Measurements from ENCODE around the gene FOXN3. TPM values are rescaled to one million over a fixed set of nuclear protein-coding genes. Genes with fewer than 3 reads are reported as not detected.

Gene FOXN3
- total and polyA plus RNA-seq, 2 experiments from 2014 or later, result 98.9 to 167 TPM

DNA sequence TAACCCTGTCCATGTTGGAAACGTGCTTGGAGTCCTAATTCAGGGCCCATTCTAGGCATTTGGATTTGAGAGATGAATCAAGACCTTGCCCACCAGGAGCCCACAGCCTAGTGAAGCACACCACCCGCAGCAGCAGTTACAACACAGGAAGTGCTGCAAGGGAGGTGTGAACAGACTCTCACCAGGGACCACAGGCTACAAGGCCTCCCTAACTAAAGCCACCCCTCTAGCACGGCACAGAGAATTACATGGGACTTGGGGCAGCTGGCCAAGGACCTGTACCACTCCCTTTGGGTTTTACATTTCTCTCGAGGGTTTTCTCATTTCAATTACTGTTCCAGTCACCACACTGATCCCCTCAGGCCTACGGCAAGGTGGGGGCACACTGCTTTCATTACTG, 49.5 kb upstream of the FOXN3 start (continued):
- no peak for TF ChIP-seq EZH2phosphoT487 (IDR thresholded peaks at IDR 0.05; ENCODE audit: unreplicated experiment)
- TF ChIP-seq, protein P1, sequence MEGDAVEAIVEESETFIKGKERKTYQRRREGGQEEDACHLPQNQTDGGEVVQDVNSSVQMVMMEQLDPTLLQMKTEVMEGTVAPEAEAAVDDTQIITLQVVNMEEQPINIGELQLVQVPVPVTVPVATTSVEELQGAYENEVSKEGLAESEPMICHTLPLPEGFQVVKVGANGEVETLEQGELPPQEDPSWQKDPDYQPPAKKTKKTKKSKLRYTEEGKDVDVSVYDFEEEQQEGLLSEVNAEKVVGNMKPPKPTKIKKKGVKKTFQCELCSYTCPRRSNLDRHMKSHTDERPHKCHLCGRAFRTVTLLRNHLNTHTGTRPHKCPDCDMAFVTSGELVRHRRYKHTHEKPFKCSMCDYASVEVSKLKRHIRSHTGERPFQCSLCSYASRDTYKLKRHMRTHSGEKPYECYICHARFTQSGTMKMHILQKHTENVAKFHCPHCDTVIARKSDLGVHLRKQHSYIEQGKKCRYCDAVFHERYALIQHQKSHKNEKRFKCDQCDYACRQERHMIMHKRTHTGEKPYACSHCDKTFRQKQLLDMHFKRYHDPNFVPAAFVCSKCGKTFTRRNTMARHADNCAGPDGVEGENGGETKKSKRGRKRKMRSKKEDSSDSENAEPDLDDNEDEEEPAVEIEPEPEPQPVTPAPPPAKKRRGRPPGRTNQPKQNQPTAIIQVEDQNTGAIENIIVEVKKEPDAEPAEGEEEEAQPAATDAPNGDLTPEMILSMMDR (conservative IDR thresholded peaks at IDR 0.05; ENCODE audit: low read depth in 2 of 2), result no peak

DNA sequence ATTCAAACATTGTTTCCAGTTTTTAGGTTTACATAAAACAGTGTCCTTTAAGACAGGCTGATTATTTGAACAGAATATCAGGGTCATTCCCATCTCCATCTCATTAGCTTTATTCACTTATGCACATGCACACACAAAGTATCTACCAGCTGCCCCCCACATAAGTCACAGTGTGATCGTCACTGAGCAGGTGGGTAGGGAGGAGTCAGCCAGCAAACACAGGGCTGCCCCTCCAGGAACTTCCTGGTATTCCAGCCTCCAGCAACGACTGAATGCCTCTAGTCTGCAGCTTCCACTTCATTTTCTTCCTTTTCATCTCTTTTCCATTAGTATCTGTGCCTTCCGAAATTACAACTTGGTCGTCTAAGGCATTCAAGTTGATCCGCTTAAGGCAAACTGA, 48.8 kb upstream of the FOXN3 start:
- no peak overlapping the region for H3K4me3 ChIP-seq
- Mint-ChIP-seq H3K27ac (no peak overlapping the region), H3K36me3 (ENCODE audit: low read depth) (peaks cover 31% of the 10 kb centered on the region), H3K27me3 (ENCODE audit: insufficient read depth, low read depth, poor library complexity) (peaks cover 17% of the 10 kb centered on the region), H3K4me1 (peaks cover 29% of the 10 kb centered on the region), H3K4me3 (no peak overlapping the region), H3K9me3 (0 out of 3 replicates have a peak, but pooled peaks cover 3% of the 10 kb centered on the region)
- H2AFZ ChIP-seq, result no peak overlapping the region
- 0 out of 2 replicates have a peak overlapping the region, but pooled peaks have one; percentile 8 for H3K27ac ChIP-seq (ENCODE audit: low read depth)
- peaks cover 25% of the 10 kb centered on the region for H3K4me1 ChIP-seq (ENCODE audit: insufficient read depth)
- no peaks in the 10 kb centered on the region for H3K36me3 ChIP-seq (ENCODE audit: insufficient read depth)
- TF ChIP-seq ZNF114 (CRISPR knock-in tag; IDR thresholded peaks at IDR 0.05) (no peak), POLR2AphosphoS5 (IDR thresholded peaks at IDR 0.05; ENCODE audit: low read depth) (no peak), EZH2 (IDR thresholded peaks at IDR 0.05; ENCODE audit: low read depth, unreplicated experiment) (no peak), STAT1 (IDR thresholded peaks at IDR 0.05; ENCODE audit: unreplicated experiment) (no peak), NANOG (IDR thresholded peaks at IDR 0.05; ENCODE audit: borderline replicate concordance) (no peak), CREB1 (CRISPR knock-in tag; IDR thresholded peaks at IDR 0.05; ENCODE audit: low read depth) (no peak)
- TF ChIP-seq, protein P2, sequence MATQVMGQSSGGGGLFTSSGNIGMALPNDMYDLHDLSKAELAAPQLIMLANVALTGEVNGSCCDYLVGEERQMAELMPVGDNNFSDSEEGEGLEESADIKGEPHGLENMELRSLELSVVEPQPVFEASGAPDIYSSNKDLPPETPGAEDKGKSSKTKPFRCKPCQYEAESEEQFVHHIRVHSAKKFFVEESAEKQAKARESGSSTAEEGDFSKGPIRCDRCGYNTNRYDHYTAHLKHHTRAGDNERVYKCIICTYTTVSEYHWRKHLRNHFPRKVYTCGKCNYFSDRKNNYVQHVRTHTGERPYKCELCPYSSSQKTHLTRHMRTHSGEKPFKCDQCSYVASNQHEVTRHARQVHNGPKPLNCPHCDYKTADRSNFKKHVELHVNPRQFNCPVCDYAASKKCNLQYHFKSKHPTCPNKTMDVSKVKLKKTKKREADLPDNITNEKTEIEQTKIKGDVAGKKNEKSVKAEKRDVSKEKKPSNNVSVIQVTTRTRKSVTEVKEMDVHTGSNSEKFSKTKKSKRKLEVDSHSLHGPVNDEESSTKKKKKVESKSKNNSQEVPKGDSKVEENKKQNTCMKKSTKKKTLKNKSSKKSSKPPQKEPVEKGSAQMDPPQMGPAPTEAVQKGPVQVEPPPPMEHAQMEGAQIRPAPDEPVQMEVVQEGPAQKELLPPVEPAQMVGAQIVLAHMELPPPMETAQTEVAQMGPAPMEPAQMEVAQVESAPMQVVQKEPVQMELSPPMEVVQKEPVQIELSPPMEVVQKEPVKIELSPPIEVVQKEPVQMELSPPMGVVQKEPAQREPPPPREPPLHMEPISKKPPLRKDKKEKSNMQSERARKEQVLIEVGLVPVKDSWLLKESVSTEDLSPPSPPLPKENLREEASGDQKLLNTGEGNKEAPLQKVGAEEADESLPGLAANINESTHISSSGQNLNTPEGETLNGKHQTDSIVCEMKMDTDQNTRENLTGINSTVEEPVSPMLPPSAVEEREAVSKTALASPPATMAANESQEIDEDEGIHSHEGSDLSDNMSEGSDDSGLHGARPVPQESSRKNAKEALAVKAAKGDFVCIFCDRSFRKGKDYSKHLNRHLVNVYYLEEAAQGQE (IDR thresholded peaks at IDR 0.05; ENCODE audit: unreplicated experiment), result no peak
- H3K79me2 ChIP-seq (replicated peaks; ENCODE audit: insufficient read depth), result peaks cover 36% of the 10 kb centered on the region
- peak; percentile 44 for DNase-seq (ENCODE audit: low spot score)
- H3F3A ChIP-seq (replicated peaks; ENCODE audit: low read depth), result no peaks in the 10 kb centered on the region
- no peaks in the 10 kb centered on the region for H3K9me2 ChIP-seq (ENCODE audit: insufficient read depth)
- H4K20me1 ChIP-seq (replicated peaks; ENCODE audit: insufficient read depth), result no peaks in the 10 kb centered on the region
- no peaks in the 10 kb centered on the region for H3K27me3 ChIP-seq (ENCODE audit: insufficient read depth)
- no peak overlapping the region for H3K4me2 ChIP-seq
- ATAC-seq, result peak; percentile 53

DNA sequence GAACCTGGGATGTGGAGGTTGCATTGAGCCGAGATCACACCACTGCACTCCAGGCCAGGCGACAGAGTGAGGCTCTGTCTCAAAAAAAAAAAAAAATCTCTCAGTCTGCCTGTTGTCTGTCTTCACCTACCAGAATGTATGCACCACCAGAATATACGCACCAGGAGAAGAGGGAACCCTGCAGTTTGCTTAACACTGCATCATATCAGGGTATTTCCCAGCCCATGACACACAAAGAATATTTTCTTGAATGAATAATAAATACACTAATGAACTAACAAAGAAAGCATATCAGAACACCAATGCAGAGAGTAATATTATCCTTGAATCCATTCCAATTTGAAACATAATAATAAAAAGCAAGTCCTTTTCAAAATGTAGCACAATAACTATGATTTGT, 44.2 kb upstream of the FOXN3 start:
- H2AFZ ChIP-seq, result no peak overlapping the region
- no peak overlapping the region for H3K4me2 ChIP-seq
- peaks cover 19% of the 10 kb centered on the region for H3K36me3 Mint-ChIP-seq (ENCODE audit: low read depth)
- 0 out of 2 replicates have a peak, but pooled peaks cover 5% of the 10 kb centered on the region for H3F3A ChIP-seq (replicated peaks; ENCODE audit: low read depth)
- ATAC-seq (no peak), DNase-seq (ENCODE audit: low spot score) (no peak)
- H3K4me1 Mint-ChIP-seq, result peaks cover 39% of the 10 kb centered on the region
- no peaks in the 10 kb centered on the region for H4K20me1 ChIP-seq (replicated peaks; ENCODE audit: insufficient read depth)
- no peak overlapping the region for H3K27ac Mint-ChIP-seq
- H3K4me3 ChIP-seq, result no peak overlapping the region
- H3K4me1 ChIP-seq (ENCODE audit: insufficient read depth), result peaks cover 40% of the 10 kb centered on the region
- H3K9me3 Mint-ChIP-seq, result 0 out of 3 replicates have a peak, but pooled peaks cover 3% of the 10 kb centered on the region
- no peak overlapping the region for H3K4me3 Mint-ChIP-seq
- H3K79me2 ChIP-seq (replicated peaks; ENCODE audit: insufficient read depth), result peaks cover 38% of the 10 kb centered on the region
- H3K9me2 ChIP-seq (ENCODE audit: insufficient read depth), result no peaks in the 10 kb centered on the region
- no peaks in the 10 kb centered on the region for H3K36me3 ChIP-seq (ENCODE audit: insufficient read depth)
- no peak overlapping the region for H3K27ac ChIP-seq (ENCODE audit: low read depth)
- H3K27me3 Mint-ChIP-seq (ENCODE audit: insufficient read depth, low read depth, poor library complexity), result peaks cover 6% of the 10 kb centered on the region
- H3K27me3 ChIP-seq (ENCODE audit: insufficient read depth), result no peaks in the 10 kb centered on the region
- no peak for TF ChIP-seq EZH2phosphoT487 (IDR thresholded peaks at IDR 0.05; ENCODE audit: unreplicated experiment)
- TF ChIP-seq, protein P2 (IDR thresholded peaks at IDR 0.05; ENCODE audit: unreplicated experiment), result no peak
- no peak for TF ChIP-seq STAT1 (IDR thresholded peaks at IDR 0.05; ENCODE audit: unreplicated experiment)
- no peak for TF ChIP-seq ZNF114 (CRISPR knock-in tag; IDR thresholded peaks at IDR 0.05)

All from GM23338 (cell line).